Uterus (tissue), 4 donors: Measurements from ENCODE around the gene ABCB8. TPM values are rescaled to one million over a fixed set of nuclear protein-coding genes. Genes with fewer than 3 reads are reported as not detected.

ENCODE experiments used
- DNase-seq, 2 donors: peaks; one replicate each; pipeline ENCODE4 v3.0.0-alpha.2; 2019 to 2020
- H3K27ac ChIP-seq, 2 donors: fragments of 200-600 bp; sonication (generic); 1 replicate in 1 of 2; 2 replicates in 1 of 2; pipeline ENCODE4 v1.5.1; 2016 to 2018
- H3K27me3 ChIP-seq, 2 donors: fragments of 200-600 bp; sonication (generic); one replicate each; pipeline ENCODE4 v1.5.1; 2018 to 2019; ENCODE audit warnings: control low read depth in 1 of 2
- H3K36me3 ChIP-seq, 2 donors: fragments of 200-600 bp; sonication (generic); one replicate each; pipeline ENCODE4 v1.5.1; 2019; ENCODE audit warnings: control low read depth in 1 of 2
- H3K4me1 ChIP-seq, 2 donors: fragments of 200-600 bp; sonication (generic); one replicate each; pipeline ENCODE4 v1.5.1; 2018 to 2019; ENCODE audit warnings: control low read depth in 1 of 2
- H3K4me3 ChIP-seq, 2 donors: fragments of 200-600 bp; sonication (generic); 1 replicate in 1 of 2; 2 replicates in 1 of 2; pipeline ENCODE4 v1.5.1; 2018 to 2019; ENCODE audit warnings: mild to moderate bottlenecking in 1 of 2
- H3K9me3 ChIP-seq, 2 donors: fragments of 200-600 bp; sonication (generic); one replicate each; pipeline ENCODE4 v1.5.1; 2019; ENCODE audit warnings: control low read depth in 1 of 2
- POLR2A ChIP-seq, 2 donors: fragments of 450-650 bp; IDR thresholded peaks; one replicate each; pipeline ENCODE4 v1.6.1; 2016; ENCODE audit warnings: antibody characterized with exemption in 2 of 2, mild to moderate bottlenecking in 1 of 2, moderate library complexity in 1 of 2
- intact Hi-C: fragments of 100-400 bp; cut with DNase I; formaldehyde crosslinking; loops from one replicate; pipeline ENCODE4 v1.15.1; 2023; ENCODE audit warnings: low total_unique reads
- total RNA-seq, 4 donors: library from RNA; depleted of rRNA in 3 of 4; stranded (reverse); fragments of >200 nt in 3 of 4; gene quantifications; one replicate each; pipeline versions ENCODE4 v1.1.0 to v1.2.4, GENCODE V29; 2014 to 2023
- TF ChIP-seq, protein P1 (sequence below), 4 experiments: fragments of 200-600 bp in 2 of 4; fragments of 450-650 bp in 2 of 4; sonication (generic) in 2 of 4; IDR thresholded peaks; one replicate each; pipeline ENCODE4 v1.5.1; 2016 to 2019; ENCODE audit warnings: antibody characterized with exemption in 4 of 4, mild to moderate bottlenecking in 2 of 4, moderate library complexity in 1 of 4
- donor health status: DM: yes; HTN: yes; CAD: no.

Gene ABCB8
- total RNA-seq, 4 donors from 2014 or later: 18.7 to 54.3 (median 26.0) TPM

DNA sequence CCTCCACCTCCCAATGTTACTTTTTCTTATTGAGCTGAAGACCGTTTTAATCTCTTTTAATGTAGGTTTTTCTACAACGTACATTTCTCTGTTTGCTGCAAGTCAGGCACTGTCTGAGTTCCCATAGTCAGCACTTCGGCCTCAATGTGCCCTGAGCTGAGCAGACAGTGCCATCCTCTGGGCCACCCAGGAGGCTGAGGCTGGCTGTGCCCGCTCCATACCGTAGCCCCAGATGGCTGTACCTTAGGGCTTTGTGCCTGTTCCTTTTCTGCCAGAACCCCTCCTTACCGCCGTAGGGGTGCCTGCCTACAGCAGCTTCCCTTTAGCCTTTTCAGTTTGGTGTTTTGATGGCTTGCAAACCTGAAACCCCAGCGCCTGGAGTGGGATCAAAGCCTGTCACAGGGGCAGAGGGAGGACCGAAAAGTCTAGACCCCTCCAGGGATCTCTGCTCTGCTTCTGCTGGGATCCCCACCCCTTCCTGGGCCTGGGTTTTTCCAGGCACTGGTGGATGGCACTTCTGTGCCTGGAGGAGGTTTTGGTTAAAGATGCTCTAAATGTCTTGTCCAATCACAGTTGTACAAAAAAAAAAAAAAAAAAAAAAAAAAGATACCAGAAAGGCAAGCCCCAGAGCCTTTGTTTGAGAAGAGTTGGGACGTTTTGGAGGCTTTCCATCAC, 67.0 kb downstream of the ABCB8 start:
- no peak overlapping the region for H3K27ac ChIP-seq
- TF ChIP-seq, protein P1, sequence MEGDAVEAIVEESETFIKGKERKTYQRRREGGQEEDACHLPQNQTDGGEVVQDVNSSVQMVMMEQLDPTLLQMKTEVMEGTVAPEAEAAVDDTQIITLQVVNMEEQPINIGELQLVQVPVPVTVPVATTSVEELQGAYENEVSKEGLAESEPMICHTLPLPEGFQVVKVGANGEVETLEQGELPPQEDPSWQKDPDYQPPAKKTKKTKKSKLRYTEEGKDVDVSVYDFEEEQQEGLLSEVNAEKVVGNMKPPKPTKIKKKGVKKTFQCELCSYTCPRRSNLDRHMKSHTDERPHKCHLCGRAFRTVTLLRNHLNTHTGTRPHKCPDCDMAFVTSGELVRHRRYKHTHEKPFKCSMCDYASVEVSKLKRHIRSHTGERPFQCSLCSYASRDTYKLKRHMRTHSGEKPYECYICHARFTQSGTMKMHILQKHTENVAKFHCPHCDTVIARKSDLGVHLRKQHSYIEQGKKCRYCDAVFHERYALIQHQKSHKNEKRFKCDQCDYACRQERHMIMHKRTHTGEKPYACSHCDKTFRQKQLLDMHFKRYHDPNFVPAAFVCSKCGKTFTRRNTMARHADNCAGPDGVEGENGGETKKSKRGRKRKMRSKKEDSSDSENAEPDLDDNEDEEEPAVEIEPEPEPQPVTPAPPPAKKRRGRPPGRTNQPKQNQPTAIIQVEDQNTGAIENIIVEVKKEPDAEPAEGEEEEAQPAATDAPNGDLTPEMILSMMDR (IDR thresholded peaks at IDR 0.05): no peak
- TF ChIP-seq POLR2A (IDR thresholded peaks at IDR 0.05): no peak

GRCh38 chr7:151095828-151096475, 67.7 kb downstream of the ABCB8 start:
- no peak for DNase-seq
- Histone ChIP-seq H3K36me3 (no peaks in the 10 kb centered on the region), H3K9me3 (no peaks in the 10 kb centered on the region), H3K4me1 (peaks cover 1 to 8% of the 10 kb centered on the region in 2 donors), H3K27ac (no peak overlapping the region), H3K27me3 (no peaks in the 10 kb centered on the region), H3K4me3 (no peak overlapping the region)
- TF ChIP-seq, protein P1 (IDR thresholded peaks at IDR 0.05): no peak
- no peak for TF ChIP-seq POLR2A (IDR thresholded peaks at IDR 0.05)
- intact Hi-C loops: no loop called here

More for the DNA sequence above, 67.0 kb downstream of the ABCB8 start:
- intact Hi-C loops: no loop called here
- no peak for DNase-seq
- no peaks in the 10 kb centered on the region for H3K9me3 ChIP-seq
- no peak overlapping the region for H3K4me3 ChIP-seq
- H3K4me1 ChIP-seq: peaks cover 0 to 2% of the 10 kb centered on the region in 2 donors
- H3K36me3 ChIP-seq: no peaks in the 10 kb centered on the region
- no peaks in the 10 kb centered on the region for H3K27me3 ChIP-seq

Other genes with a start within 250 kb of the ABCB8 start
- 10 to 100 TPM; 10.2 to 34.1 (median 29.4) TPM for gene TMEM176B, start 228.1 kb upstream of the ABCB8 start, total RNA-seq
- gene TMEM176A, start 227.7 kb upstream of the ABCB8 start, total RNA-seq: 10 to 100 TPM in 3 of 4 donors, 1 to 10 TPM in 1; 7.7 to 48.2 (median 17.0) TPM
- under 1 TPM in 3 of 4 donors, not detected in 1; 0.26 to 0.55 (median 0.29) TPM for gene AOC1, start 175.9 kb upstream of the ABCB8 start, total RNA-seq
- 10 to 100 TPM in 3 of 4 donors, 1 to 10 TPM in 1; 9.1 to 51.0 (median 22.8) TPM for gene KCNH2, start 50.1 kb upstream of the ABCB8 start, total RNA-seq
- 10 to 100 TPM in 2 of 4 donors, 1 to 10 TPM in 2; 6.6 to 50.1 (median 15.8) TPM for gene NOS3, start 37.4 kb upstream of the ABCB8 start, total RNA-seq
- 1 to 10 TPM in 1 of 4 donors, under 1 TPM in 2, not detected in 1; 0.55 to 1.5 (median 0.76) TPM for gene ATG9B, start 4.0 kb upstream of the ABCB8 start, total RNA-seq
- 10 to 100 TPM in 1 of 4 donors, 1 to 10 TPM in 2, not detected in 1; 1.0 to 16.8 (median 1.3) TPM for gene ASIC3, start 20.1 kb downstream of the ABCB8 start, total RNA-seq
- 1 to 10 TPM in 3 of 4 donors, under 1 TPM in 1; 0.51 to 9.3 (median 2.7) TPM for gene CDK5, start 29.4 kb downstream of the ABCB8 start, total RNA-seq
- 100 to 1,000 TPM in 2 of 4 donors, 10 to 100 TPM in 2; 37.4 to 177 (median 88.6) TPM for gene SLC4A2, start 31.1 kb downstream of the ABCB8 start, total RNA-seq
- gene FASTK, start 52.4 kb downstream of the ABCB8 start, total RNA-seq: 10 to 100 TPM; 37.1 to 84.9 (median 52.4) TPM
- gene TMUB1, start 55.0 kb downstream of the ABCB8 start, total RNA-seq: 10 to 100 TPM in 2 of 4 donors, 1 to 10 TPM in 2; 2.9 to 32.8 (median 8.6) TPM
- 100 to 1,000 TPM in 1 of 4 donors, 10 to 100 TPM in 3; 28.2 to 174 (median 53.2) TPM for gene AGAP3, start 58.0 kb downstream of the ABCB8 start, total RNA-seq
- under 1 TPM in 1 of 4 donors, not detected in 3; 0.41 TPM for gene GBX1, start 139.2 kb downstream of the ABCB8 start, total RNA-seq
- gene ASB10, start 158.8 kb downstream of the ABCB8 start, total RNA-seq: not detected
- gene H2BK1, start 182.0 kb downstream of the ABCB8 start, total RNA-seq: 1 to 10 TPM in 1 of 4 donors, not detected in 3; 4.4 TPM
- gene ABCF2, start 198.8 kb downstream of the ABCB8 start, total RNA-seq: 10 to 100 TPM in 3 of 4 donors, 1 to 10 TPM in 1; 6.8 to 39.2 (median 37.7) TPM
- 10 to 100 TPM; 18.5 to 32.6 (median 31.2) TPM for gene CHPF2, start 204.0 kb downstream of the ABCB8 start, total RNA-seq
- 10 to 100 TPM; 21.3 to 80.7 (median 43.3) TPM for gene SMARCD3, start 220.2 kb downstream of the ABCB8 start, total RNA-seq